GM18498 (cell line): ENCODE results near the gene DLGAP1.

Source experiments
- ATAC-seq: cut with Tn5 transposase; IDR thresholded peaks from one replicate; pipeline ENCODE4 v1.9.1; 2021; ENCODE audit warnings: mild to moderate bottlenecking, moderate library complexity; ENCODE audit not compliant: unreplicated experiment

Gene DLGAP1

GRCh38 chr18:3960977-3961376 lies 494.1 kb downstream of the DLGAP1 start:
- no peak for ATAC-seq

GRCh38 chr18:3960142-3960541 lies 495.0 kb downstream of the DLGAP1 start:
- no peak for ATAC-seq

- ATAC-seq: no peak
Observed at GRCh38 chr18:3952031-3952430, 503.1 kb downstream of the DLGAP1 start.

- no peak for ATAC-seq
Observed at GRCh38 chr18:3950668-3951404, 504.3 kb downstream of the DLGAP1 start.

GRCh38 chr18:3948958-3949357 lies 506.1 kb downstream of the DLGAP1 start:
- ATAC-seq: no peak

GRCh38 chr18:3947383-3947782 lies 507.7 kb downstream of the DLGAP1 start:
- no peak for ATAC-seq

- no peak for ATAC-seq
Observed at GRCh38 chr18:3935305-3935704, 519.8 kb downstream of the DLGAP1 start.

GRCh38 chr18:3932276-3932675 lies 522.8 kb downstream of the DLGAP1 start:
- ATAC-seq: no peak

GRCh38 chr18:3931542-3932112 lies 523.5 kb downstream of the DLGAP1 start:
- no peak for ATAC-seq

GRCh38 chr18:3931013-3931315 lies 524.1 kb downstream of the DLGAP1 start:
- no peak for ATAC-seq

- no peak for ATAC-seq
Observed at GRCh38 chr18:3930126-3931012, 524.7 kb downstream of the DLGAP1 start.

GRCh38 chr18:3924455-3924854 lies 530.7 kb downstream of the DLGAP1 start:
- no peak for ATAC-seq

- ATAC-seq: no peak
Observed at GRCh38 chr18:3923750-3924149, 531.4 kb downstream of the DLGAP1 start.

GRCh38 chr18:3921826-3922225 lies 533.3 kb downstream of the DLGAP1 start:
- ATAC-seq: no peak

GRCh38 chr18:3920832-3921231 lies 534.3 kb downstream of the DLGAP1 start:
- ATAC-seq: no peak

GRCh38 chr18:3919396-3920061 lies 535.6 kb downstream of the DLGAP1 start:
- ATAC-seq: no peak

GRCh38 chr18:3916082-3916481 lies 539.0 kb downstream of the DLGAP1 start:
- no peak for ATAC-seq

GRCh38 chr18:3914833-3915610 lies 540.1 kb downstream of the DLGAP1 start:
- peak; percentile 52 for ATAC-seq

- ATAC-seq: no peak
Observed at GRCh38 chr18:3914109-3914508, 541.0 kb downstream of the DLGAP1 start.

- ATAC-seq: no peak
Observed at GRCh38 chr18:3912705-3913104, 542.4 kb downstream of the DLGAP1 start.

- ATAC-seq: no peak
Observed at GRCh38 chr18:3911413-3911812, 543.7 kb downstream of the DLGAP1 start.
